Ureter (tissue), 1 donor: ENCODE measurements around the gene MTCH1. TPM values are rescaled to one million over a fixed set of nuclear protein-coding genes. Genes with fewer than 3 reads are reported as not detected.

Source experiments
- DNase-seq: peaks from one replicate; pipeline ENCODE4 v3.0.0-alpha.2; 2020; ENCODE audit warnings: low spot score
- total RNA-seq: library from RNA; stranded (reverse); gene quantifications from one replicate; pipeline ENCODE4 v1.2.4, GENCODE V29; 2023
- donor health status: DM: yes; HTN: yes; CAD: no.

Gene MTCH1
- total RNA-seq, 1 donor from 2014 or later: 170 TPM

- DNase-seq: no peak
These were observed 31.7 kb upstream of the MTCH1 start for GRCh38 chr6:37017606-37018197.

DNA sequence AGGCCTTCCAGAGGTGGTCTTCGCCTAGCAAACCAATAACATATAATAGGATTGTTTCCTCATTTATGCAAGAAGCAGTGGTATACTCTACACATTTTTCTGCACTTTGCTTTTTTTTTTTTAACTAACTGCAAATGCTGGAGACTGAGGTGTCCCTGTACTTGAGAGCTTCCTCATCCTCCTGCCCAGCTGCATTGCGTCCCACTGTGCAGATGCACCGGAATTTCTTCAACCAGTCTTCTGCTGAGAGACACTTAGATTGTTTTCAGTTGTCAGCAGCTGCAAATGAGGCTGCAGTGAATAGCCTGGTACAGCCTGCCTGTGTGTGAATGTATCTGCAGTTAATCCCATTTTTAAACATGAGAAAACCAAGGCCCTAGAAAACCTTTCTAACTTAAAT lies 31.0 kb upstream of the MTCH1 start:
- DNase-seq: no peak

- no peak for DNase-seq
These were observed 29.5 kb upstream of the MTCH1 start for GRCh38 chr6:37015532-37015931.

GRCh38 chr6:37014667-37015066 lies 28.7 kb upstream of the MTCH1 start:
- DNase-seq: no peak

DNA sequence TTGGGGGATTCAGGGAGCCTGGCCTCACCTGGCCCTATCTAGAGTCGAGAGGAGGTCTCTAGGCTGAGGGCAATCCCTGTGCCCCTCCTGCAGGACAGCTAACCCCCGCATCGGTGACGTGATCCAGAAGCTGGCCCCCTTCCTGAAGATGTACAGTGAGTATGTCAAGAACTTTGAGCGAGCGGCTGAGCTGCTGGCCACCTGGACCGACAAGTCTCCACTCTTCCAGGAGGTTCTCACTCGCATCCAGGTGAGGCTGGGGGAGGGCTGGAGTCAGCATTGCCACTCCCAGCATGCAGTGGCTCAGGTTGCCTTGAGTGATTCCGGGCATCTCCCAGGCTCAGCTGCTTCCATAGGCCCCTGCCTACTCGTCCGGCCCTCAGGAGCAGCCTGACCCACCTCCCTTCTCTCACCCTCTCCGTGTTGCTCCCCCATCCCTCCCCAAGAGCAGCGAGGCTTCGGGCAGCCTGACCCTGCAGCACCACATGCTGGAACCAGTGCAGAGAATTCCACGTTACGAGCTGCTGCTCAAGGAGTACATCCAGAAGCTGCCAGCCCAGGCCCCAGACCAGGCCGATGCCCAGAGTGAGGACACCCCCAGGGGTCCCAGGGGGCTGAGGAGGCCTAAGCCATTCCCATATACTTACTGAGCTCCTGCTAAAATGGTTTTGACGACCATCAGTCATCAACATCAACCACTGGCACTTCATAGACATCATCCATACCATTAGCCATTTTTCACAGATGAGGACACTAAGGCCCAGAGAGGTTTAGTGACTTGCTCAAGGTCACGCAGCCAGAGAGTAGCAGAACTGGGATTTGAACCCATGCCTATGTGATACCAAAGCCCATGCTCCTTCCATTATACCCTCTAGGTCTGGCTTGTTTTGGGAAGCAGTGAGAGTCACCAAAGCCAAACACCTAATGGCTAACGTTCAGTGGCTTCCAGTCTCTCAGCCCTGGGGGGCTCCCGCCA lies 27.8 kb upstream of the MTCH1 start:
- DNase-seq: no peak

GRCh38 chr6:37011656-37012378 lies 25.8 kb upstream of the MTCH1 start:
- DNase-seq: no peak

DNA sequence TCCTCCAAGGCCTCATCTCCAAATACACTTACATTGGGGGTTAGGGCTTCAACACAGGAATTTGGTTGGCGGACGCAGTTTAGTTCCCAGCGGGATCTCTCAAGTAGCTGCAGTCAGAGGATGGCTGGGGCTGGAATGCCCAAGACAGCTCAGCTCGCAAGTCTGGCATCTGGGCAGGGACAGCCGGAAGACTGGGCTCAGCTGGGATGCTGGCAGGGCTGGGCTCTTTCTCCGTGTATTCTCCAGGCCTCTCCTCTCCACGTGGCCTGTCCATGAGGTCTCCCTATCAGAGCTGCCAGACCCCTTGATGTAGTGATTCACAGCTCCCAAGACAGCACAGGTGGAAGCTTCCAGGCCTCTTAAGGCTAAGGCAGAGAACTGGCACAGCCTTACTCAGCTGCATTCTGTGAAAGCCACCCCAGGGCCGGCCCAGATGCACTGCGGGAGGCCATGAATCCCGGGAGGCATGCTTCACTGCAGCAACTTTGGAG lies 24.5 kb upstream of the MTCH1 start:
- no peak for DNase-seq

- no peak for DNase-seq
These were observed 22.8 kb upstream of the MTCH1 start for GRCh38 chr6:37008484-37009465.

GRCh38 chr6:37007340-37008043 lies 21.5 kb upstream of the MTCH1 start:
- DNase-seq: no peak

GRCh38 chr6:37006793-37007339 lies 20.9 kb upstream of the MTCH1 start:
- no peak for DNase-seq

GRCh38 chr6:37005827-37006567 lies 20.0 kb upstream of the MTCH1 start:
- no peak for DNase-seq

- DNase-seq: no peak
These were observed 19.2 kb upstream of the MTCH1 start, which contains the start of gene FGD2 for GRCh38 chr6:37005061-37005810. TSS of gene FGD2 (plus strand) at chr6:37005655. CDS start at chr6:37005818, 163 bp downstream.

DNA sequence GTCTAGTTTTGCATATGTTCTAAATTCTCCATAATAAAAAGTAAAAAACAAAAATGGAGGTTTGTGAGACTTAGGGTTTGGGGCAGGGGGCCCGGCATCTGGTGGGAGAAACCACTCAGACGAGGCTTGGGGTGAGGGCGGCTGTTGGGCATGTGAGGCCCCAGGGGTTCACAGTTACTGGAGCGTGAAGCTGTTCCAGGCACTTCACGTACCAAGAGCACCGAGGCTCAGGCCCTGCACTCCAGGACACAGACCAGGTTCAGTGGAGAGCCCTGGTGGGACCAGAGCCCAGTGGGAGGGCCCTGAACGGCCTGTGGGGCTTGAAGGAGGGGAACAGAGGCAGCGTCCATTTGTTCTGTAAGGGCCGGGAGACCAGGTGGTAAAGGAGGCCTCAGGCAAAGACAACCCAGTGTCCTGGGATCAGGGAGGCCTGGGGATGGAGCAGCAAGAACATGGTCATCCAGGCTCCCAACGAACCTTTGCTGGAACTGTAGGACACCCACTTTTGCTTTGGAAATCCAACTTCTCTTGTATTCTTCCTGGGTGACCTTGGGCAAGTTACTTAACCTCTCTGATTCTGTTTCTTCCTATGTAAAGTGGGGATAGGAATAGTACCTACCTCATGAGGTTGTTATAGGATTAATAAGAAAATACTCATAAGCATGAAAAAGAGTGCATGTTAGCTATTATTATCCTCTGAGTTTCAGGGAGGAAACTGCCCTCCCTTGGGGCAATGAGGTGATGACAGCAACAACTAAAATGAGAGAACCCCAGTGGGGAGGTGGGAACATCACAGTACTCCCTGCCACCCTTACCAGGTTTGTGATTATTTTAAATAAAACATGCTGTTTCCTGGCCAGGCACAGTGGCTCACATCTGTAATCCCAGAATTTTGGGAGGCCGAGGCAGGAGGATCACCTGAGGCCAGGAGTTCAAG lies 18.3 kb upstream of the MTCH1 start:
- DNase-seq: no peak

DNA sequence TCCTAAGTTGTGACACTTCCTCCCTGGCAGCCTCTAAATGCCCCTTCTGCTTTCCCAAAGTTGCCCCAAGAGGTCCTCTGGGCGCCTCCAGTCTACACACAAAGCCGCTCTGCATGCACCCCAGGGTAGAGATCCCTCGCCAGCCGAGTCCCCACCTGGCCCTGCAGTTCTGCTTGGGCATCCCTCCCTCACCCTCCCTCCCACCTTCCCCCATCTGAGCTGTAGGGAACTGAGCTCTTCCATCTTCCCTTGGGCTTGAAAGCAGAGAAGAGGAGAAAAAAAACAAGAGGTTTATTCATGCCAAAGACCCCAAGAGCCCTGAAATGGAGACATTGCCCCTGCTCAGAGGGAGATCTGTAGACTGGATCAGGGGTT lies 13.7 kb upstream of the MTCH1 start:
- no peak for DNase-seq

DNA sequence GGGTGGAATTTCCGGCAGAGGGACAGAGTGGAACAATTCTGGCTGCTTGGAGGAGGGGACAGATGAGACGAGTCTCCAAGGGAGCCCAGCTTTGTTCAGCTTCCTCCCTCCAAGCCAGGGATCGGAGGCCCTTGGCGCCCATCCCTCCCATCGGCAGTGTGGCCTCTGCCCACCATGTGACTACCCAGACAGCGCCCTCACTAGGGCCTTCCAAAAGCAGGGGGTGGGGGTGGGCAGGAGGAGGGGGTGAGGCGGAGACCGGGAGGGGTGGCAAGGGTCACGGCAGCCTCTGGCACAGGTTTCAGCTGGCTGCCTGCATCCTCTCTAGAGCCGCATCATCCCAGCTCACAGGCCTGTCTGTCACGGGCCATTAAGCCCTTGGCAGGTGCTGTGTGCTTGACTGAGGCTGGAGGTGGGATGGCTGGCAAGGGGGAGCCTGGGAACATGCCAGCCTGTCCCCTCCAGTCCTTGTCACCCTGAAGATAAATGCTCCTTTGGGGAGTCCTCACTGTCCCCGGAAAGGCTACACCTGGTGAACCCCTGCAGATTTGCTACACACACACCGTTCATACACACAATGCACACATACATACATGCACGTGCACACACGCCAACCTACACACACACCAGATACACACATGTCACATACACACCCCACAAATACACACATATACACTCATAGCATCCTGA lies 13.2 kb upstream of the MTCH1 start:
- no peak for DNase-seq

DNA sequence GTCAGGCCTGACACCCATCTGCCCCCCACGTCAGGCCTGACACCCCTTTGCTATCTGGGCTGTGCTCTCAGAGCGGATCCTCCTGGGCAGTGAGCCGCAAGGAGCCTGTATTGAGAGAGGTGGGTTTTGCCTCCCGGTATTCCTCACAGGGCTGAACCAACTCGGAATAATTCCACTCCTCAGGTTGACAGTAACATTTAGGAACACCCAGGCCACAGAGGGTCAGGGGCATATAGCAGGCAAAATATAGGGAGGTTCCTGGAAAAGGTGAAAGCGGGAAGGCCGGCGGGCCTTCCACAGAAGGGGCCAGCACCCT lies 12.7 kb upstream of the MTCH1 start:
- no peak for DNase-seq
